ENCODE measurements around the gene LONP1.
A peak's percentile ranks its signal among the peaks of the same experiment; 100 is the strongest.

The LONP1 gene

GRCh38 chr19:5698635-5699422, 21.1 kb downstream of the LONP1 start:
- peaks cover 3% of the 10 kb centered on the region for H3K9me3 Mint-ChIP-seq
- no peak overlapping the region for H3K4me3 Mint-ChIP-seq
- no peak overlapping the region for H3K27ac Mint-ChIP-seq
- H3K27me3 Mint-ChIP-seq (ENCODE audit: low read depth): no peaks in the 10 kb centered on the region
- H3K36me3 Mint-ChIP-seq (ENCODE audit: low read depth): peaks cover 42% of the 10 kb centered on the region
- peaks cover 4% of the 10 kb centered on the region for H3K4me1 Mint-ChIP-seq
- TF ChIP-seq CTCF (IDR thresholded peaks at IDR 0.05; ENCODE audit: unreplicated experiment in 3 of 3): no peak

- H3K27ac Mint-ChIP-seq: no peak overlapping the region
- H3K4me3 Mint-ChIP-seq: no peak overlapping the region
- peaks cover 5% of the 10 kb centered on the region for H3K4me1 Mint-ChIP-seq
- H3K27me3 Mint-ChIP-seq (ENCODE audit: low read depth): no peaks in the 10 kb centered on the region
- no peak for TF ChIP-seq CTCF (IDR thresholded peaks at IDR 0.05; ENCODE audit: unreplicated experiment in 3 of 3)
- H3K9me3 Mint-ChIP-seq: no peaks in the 10 kb centered on the region
- peaks cover 34% of the 10 kb centered on the region for H3K36me3 Mint-ChIP-seq (ENCODE audit: low read depth)
Observed at GRCh38 chr19:5697890-5698634, 21.9 kb downstream of the LONP1 start.

- H3K27ac Mint-ChIP-seq: peak overlapping the region in 1 of 3 experiments; percentile 45
- no peaks in the 10 kb centered on the region for H3K27me3 Mint-ChIP-seq (ENCODE audit: low read depth)
- no peak for TF ChIP-seq CTCF (IDR thresholded peaks at IDR 0.05; ENCODE audit: unreplicated experiment in 3 of 3)
- no peak overlapping the region for H3K4me3 Mint-ChIP-seq
- peaks cover 39% of the 10 kb centered on the region for H3K36me3 Mint-ChIP-seq (ENCODE audit: low read depth)
- H3K9me3 Mint-ChIP-seq: no peaks in the 10 kb centered on the region
- peaks cover 11% of the 10 kb centered on the region for H3K4me1 Mint-ChIP-seq
Observed at GRCh38 chr19:5697022-5697889, 22.7 kb downstream of the LONP1 start.

- no peak overlapping the region for H3K27ac Mint-ChIP-seq
- H3K4me3 Mint-ChIP-seq: no peak overlapping the region
- peaks cover 11% of the 10 kb centered on the region for H3K4me1 Mint-ChIP-seq
- no peaks in the 10 kb centered on the region for H3K27me3 Mint-ChIP-seq (ENCODE audit: low read depth)
- H3K9me3 Mint-ChIP-seq: no peaks in the 10 kb centered on the region
- no peak for TF ChIP-seq CTCF (IDR thresholded peaks at IDR 0.05; ENCODE audit: unreplicated experiment in 3 of 3)
- peaks cover 33% of the 10 kb centered on the region for H3K36me3 Mint-ChIP-seq (ENCODE audit: low read depth)
Observed at GRCh38 chr19:5696196-5697021, 23.5 kb downstream of the LONP1 start.

- TF ChIP-seq CTCF (IDR thresholded peaks at IDR 0.05; ENCODE audit: unreplicated experiment in 3 of 3): no peak
- H3K27ac Mint-ChIP-seq: no peak overlapping the region
- no peak overlapping the region for H3K4me3 Mint-ChIP-seq
- H3K27me3 Mint-ChIP-seq (ENCODE audit: low read depth): peaks cover 2% of the 10 kb centered on the region
- peaks cover 11% of the 10 kb centered on the region for H3K4me1 Mint-ChIP-seq
- peaks cover 26% of the 10 kb centered on the region for H3K36me3 Mint-ChIP-seq (ENCODE audit: low read depth)
- H3K9me3 Mint-ChIP-seq: no peaks in the 10 kb centered on the region
Observed at GRCh38 chr19:5695649-5696195, 24.2 kb downstream of the LONP1 start.
